ENCODE results near the gene ZNF418.
"Not testable (repeated sequence)": the region's sequence is repeated elsewhere in the genome, so short reads cannot be mapped to it uniquely, and the experiment has no call there.

The ZNF418 gene

GRCh38 chr19:57888560-57889231, 46.5 kb downstream of the ZNF418 start, which contains the start of gene ZNF814:
Gene ZNF814, minus strand, starts transcription at chr19:57889037. Its CDS starts 235 bp downstream, at chr19:57888802.
- peak; percentile 69 for DNase-seq (ENCODE audit: low read depth)

- no peak for DNase-seq (ENCODE audit: low read depth)
These were observed 47.1 kb downstream of the ZNF418 start for GRCh38 chr19:57888107-57888559.

DNA sequence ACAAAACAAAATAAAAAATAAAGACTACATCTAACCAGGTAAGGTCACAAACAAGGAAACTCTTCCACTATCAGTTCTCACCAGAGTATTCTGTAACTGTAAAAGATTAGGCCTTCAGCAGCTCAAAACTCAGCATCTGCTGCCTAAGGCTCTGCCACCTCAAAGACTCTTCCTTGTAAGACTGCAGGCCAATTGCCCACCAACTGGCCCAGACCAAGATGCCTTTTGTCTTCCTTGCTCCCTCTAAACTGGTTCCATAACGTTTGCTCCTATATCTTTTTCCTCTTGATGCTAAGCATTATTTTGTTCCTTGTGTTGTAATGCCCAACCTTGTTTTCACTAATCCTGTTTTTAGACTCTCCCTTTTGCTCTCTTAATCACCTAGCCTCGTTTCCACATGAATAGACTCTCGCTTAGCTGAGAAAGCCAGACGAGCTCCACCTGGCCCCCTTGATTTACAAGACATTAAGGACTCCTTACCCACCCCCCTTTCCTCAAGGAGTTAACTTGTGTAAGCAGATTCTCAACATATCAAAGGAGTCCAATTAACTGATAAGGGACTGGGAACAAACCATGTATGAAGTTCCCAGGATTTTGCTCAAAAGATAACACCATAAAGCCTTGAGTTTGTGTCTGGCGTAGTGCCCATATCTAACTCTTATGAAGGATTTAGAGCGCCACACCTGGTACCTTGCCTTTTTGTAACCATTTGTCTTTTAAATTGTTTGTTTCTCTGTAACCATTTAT, 47.8 kb downstream of the ZNF418 start:
- DNase-seq (ENCODE audit: low read depth), result no peak

DNA sequence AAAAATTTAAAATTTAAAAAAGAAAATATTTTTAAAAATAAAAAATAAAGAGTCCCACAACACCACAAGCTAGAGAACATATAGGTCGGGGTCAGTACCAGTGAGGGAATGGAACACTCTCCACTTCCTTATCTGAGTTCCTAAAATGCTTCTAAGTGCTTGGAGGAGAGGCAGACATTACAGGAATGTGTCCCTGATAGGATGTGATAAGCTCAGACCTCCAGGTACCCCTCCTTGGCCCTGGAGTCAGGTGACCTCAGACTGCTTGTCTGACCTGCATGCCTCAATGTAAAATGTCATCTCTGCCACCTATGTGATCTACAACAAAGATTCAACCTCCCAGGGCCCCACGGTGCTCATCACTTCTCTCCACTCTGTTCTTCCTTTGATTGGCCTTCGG, 49.2 kb downstream of the ZNF418 start:
- no peak for DNase-seq (ENCODE audit: low read depth)

GRCh38 chr19:57873883-57874799, 61.1 kb downstream of the ZNF418 start:
- not testable (repeated sequence) for DNase-seq (ENCODE audit: low read depth)

DNA sequence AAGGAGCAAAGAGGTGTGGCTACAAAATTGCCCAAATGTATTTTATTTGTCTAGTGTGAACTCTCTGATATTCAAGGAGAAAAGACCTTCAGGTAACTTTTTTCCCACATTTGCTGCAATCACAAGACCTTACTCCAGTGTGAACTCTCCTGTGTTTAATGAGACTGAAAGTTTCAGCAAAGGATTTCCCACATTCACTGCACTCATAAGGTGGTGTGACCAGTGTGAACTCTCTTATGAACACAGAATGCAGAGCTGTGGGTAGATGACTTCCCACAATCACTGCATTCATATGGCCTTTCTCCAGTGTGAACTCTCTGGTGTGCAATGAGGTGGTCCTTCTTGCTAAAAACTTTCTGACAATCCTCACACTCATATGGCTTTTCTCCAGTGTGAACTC, 62.8 kb downstream of the ZNF418 start:
- DNase-seq (ENCODE audit: low read depth), result no peak

Data from fibroblast of the conjunctiva (primary cell).